ENCODE measurements around the gene RHD. TPM values are rescaled to one million over a fixed set of nuclear protein-coding genes. Genes with fewer than 3 reads are reported as not detected.
"Not testable (repeated sequence)": the region's sequence is repeated elsewhere in the genome, so short reads cannot be mapped to it uniquely, and the experiment has no call there.

Gene RHD
- total and polyA plus RNA-seq, 2 donors (not counting 1 experiment from before 2014, with no cell fraction given): not detected

- DNase-seq (no peak), ATAC-seq (ENCODE audit: low read depth) (no peak)
- H3K4me1 Mint-ChIP-seq: peaks cover 15% of the 10 kb centered on the region
- no peaks in the 10 kb centered on the region for H3K9me3 Mint-ChIP-seq (ENCODE audit: insufficient read depth)
- Histone ChIP-seq H3K36me3 (replicated peaks in 1 of 2; ENCODE audit: control extremely low read depth in 1 of 2, control insufficient read depth in 1 of 2, extremely low read depth in 1 of 2, insufficient read depth in 2 of 2, low read length in 1 of 2) (peaks cover 0 to 3% of the 10 kb centered on the region in 2 experiments), H3K4me1 (ENCODE audit: control insufficient read depth in 2 of 2, insufficient read depth in 2 of 2, low read length in 2 of 2) (peaks cover 0 to 2% of the 10 kb centered on the region in 2 donors), H3K9me3 (ENCODE audit: control extremely low read depth in 1 of 3, control insufficient read depth in 2 of 3, insufficient read depth in 1 of 3, low read length in 2 of 3) (no peaks in the 10 kb centered on the region), H3K79me2 (ENCODE audit: control insufficient read depth, insufficient read depth, low read length) (peaks cover 57% of the 10 kb centered on the region), H3K4me2 (replicated peaks; ENCODE audit: low read depth, low read length, poor library complexity, severe bottlenecking) (no peak overlapping the region), H3K9ac (ENCODE audit: low read length) (no peak overlapping the region), H3K27me3 (replicated peaks in 1 of 4; ENCODE audit: control extremely low read depth in 1 of 4, control insufficient read depth in 3 of 4, insufficient read depth in 4 of 4, low read length in 3 of 4) (no peaks in the 10 kb centered on the region), H3K4me3 (ENCODE audit: control extremely low read depth in 1 of 5, extremely low read depth in 1 of 5, insufficient read depth in 1 of 5, low read depth in 2 of 5, low read length in 4 of 5) (no peak overlapping the region), H4K20me1 (ENCODE audit: control insufficient read depth, insufficient read depth, low read length, poor library complexity, severe bottlenecking) (peaks cover 43% of the 10 kb centered on the region), H3K27ac (ENCODE audit: low read length in 2 of 2) (no peak overlapping the region), H2AFZ (ENCODE audit: insufficient read depth, low read depth, low read length, poor library complexity, severe bottlenecking) (no peak overlapping the region)
- H3K27me3 Mint-ChIP-seq: no peaks in the 10 kb centered on the region
- no peak overlapping the region for H3K27ac Mint-ChIP-seq
- H3K4me3 Mint-ChIP-seq: no peak overlapping the region
- POLR2A ChIA-PET: no interaction called here
- CTCF ChIA-PET: no interaction called here
- intact Hi-C loops (cut with micrococcal nuclease): no loop called here
- TF ChIP-seq CTCF (IDR thresholded peaks at IDR 0.05) (no peak), EZH2 (IDR thresholded peaks at IDR 0.05; ENCODE audit: borderline replicate concordance, insufficient read depth, low read depth, low read length, poor library complexity, severe bottlenecking) (no peak)
- WGBS (ENCODE audit: insufficient coverage): no CpG with 5 or more reads among the region's 1 CpG
Observed at GRCh38 chr1:25257196-25257595, 15.1 kb upstream of the RHD start.

- H3K9ac ChIP-seq (ENCODE audit: low read length); POLR2A ChIA-PET; H3K36me3 ChIP-seq (replicated peaks in 1 of 2; ENCODE audit: control extremely low read depth in 1 of 2, control insufficient read depth in 1 of 2, extremely low read depth in 1 of 2, insufficient read depth in 2 of 2, low read length in 1 of 2); H3K4me3 Mint-ChIP-seq; H3K27me3 ChIP-seq (replicated peaks in 1 of 4; ENCODE audit: control extremely low read depth in 1 of 4, control insufficient read depth in 3 of 4, insufficient read depth in 4 of 4, low read length in 3 of 4); CTCF ChIA-PET; H2AFZ ChIP-seq (ENCODE audit: insufficient read depth, low read depth, low read length, poor library complexity, severe bottlenecking); H3K4me2 ChIP-seq (replicated peaks; ENCODE audit: low read depth, low read length, poor library complexity, severe bottlenecking); H3K4me3 ChIP-seq (ENCODE audit: control extremely low read depth in 1 of 5, extremely low read depth in 1 of 5, insufficient read depth in 1 of 5, low read depth in 2 of 5, low read length in 4 of 5); H3K4me1 ChIP-seq (ENCODE audit: control insufficient read depth in 2 of 2, insufficient read depth in 2 of 2, low read length in 2 of 2); ATAC-seq (ENCODE audit: low read depth); H3K27ac ChIP-seq (ENCODE audit: low read length in 2 of 2); H3K27me3 Mint-ChIP-seq; intact Hi-C loops (cut with micrococcal nuclease); H3K9me3 ChIP-seq (ENCODE audit: control extremely low read depth in 1 of 3, control insufficient read depth in 2 of 3, insufficient read depth in 1 of 3, low read length in 2 of 3); H3K27ac Mint-ChIP-seq; H3K9me3 Mint-ChIP-seq (ENCODE audit: insufficient read depth): not testable (repeated sequence)
- Histone ChIP-seq H4K20me1 (ENCODE audit: control insufficient read depth, insufficient read depth, low read length, poor library complexity, severe bottlenecking) (peaks cover 44% of the 10 kb centered on the region), H3K79me2 (ENCODE audit: control insufficient read depth, insufficient read depth, low read length) (peaks cover 56% of the 10 kb centered on the region)
- no CpG with 5 or more reads among the region's 7 CpGs for WGBS (ENCODE audit: insufficient coverage)
- DNase-seq: peak; percentile 0
- peaks cover 23% of the 10 kb centered on the region for H3K4me1 Mint-ChIP-seq
Observed at GRCh38 chr1:25259813-25260212, 12.5 kb upstream of the RHD start.

- H3K9me3 ChIP-seq (ENCODE audit: control extremely low read depth in 1 of 3, control insufficient read depth in 2 of 3, insufficient read depth in 1 of 3, low read length in 2 of 3); DNase-seq; CTCF ChIA-PET; H3K4me2 ChIP-seq (replicated peaks; ENCODE audit: low read depth, low read length, poor library complexity, severe bottlenecking); H3K4me3 ChIP-seq (ENCODE audit: control extremely low read depth in 1 of 5, extremely low read depth in 1 of 5, insufficient read depth in 1 of 5, low read depth in 2 of 5, low read length in 4 of 5); intact Hi-C loops (cut with micrococcal nuclease); H3K27me3 ChIP-seq (replicated peaks in 1 of 4; ENCODE audit: control extremely low read depth in 1 of 4, control insufficient read depth in 3 of 4, insufficient read depth in 4 of 4, low read length in 3 of 4); H3K4me1 ChIP-seq (ENCODE audit: control insufficient read depth in 2 of 2, insufficient read depth in 2 of 2, low read length in 2 of 2); H3K4me3 Mint-ChIP-seq; H3K27ac Mint-ChIP-seq; ATAC-seq (ENCODE audit: low read depth); H3K9me3 Mint-ChIP-seq (ENCODE audit: insufficient read depth); H3K27ac ChIP-seq (ENCODE audit: low read length in 2 of 2); POLR2A ChIA-PET; H3K36me3 ChIP-seq (replicated peaks in 1 of 2; ENCODE audit: control extremely low read depth in 1 of 2, control insufficient read depth in 1 of 2, extremely low read depth in 1 of 2, insufficient read depth in 2 of 2, low read length in 1 of 2); H3K27me3 Mint-ChIP-seq; H2AFZ ChIP-seq (ENCODE audit: insufficient read depth, low read depth, low read length, poor library complexity, severe bottlenecking); H3K9ac ChIP-seq (ENCODE audit: low read length): not testable (repeated sequence)
- 100% methylated on average over 1 of the region's 3 CpGs for WGBS (ENCODE audit: insufficient coverage)
- peaks cover 20% of the 10 kb centered on the region for H3K4me1 Mint-ChIP-seq
- peaks cover 51% of the 10 kb centered on the region for H3K79me2 ChIP-seq (ENCODE audit: control insufficient read depth, insufficient read depth, low read length)
- H4K20me1 ChIP-seq (ENCODE audit: control insufficient read depth, insufficient read depth, low read length, poor library complexity, severe bottlenecking): peaks cover 39% of the 10 kb centered on the region
Observed at GRCh38 chr1:25260336-25260735, 12.0 kb upstream of the RHD start.
